Mesendoderm (in vitro differentiated cells): Measurements from ENCODE around the gene GID4. TPM values are rescaled to one million over a fixed set of nuclear protein-coding genes. Genes with fewer than 3 reads are reported as not detected.

Experiments
- DNase-seq: peaks from one replicate; pipeline ENCODE4 v3.0.0; 2013
- H2AK5ac ChIP-seq: 2 replicates; pipeline ENCODE4 v1.6.1; 2013; ENCODE audit warnings: low read length, inconsistent platforms
- H2BK120ac ChIP-seq: 2 replicates; pipeline ENCODE4 v1.6.1; 2013; ENCODE audit warnings: low read depth, mild to moderate bottlenecking, low read length, moderate library complexity, mixed read lengths
- H2BK15ac ChIP-seq: replicated peaks from 2 replicates; pipeline ENCODE4 v1.6.1; 2013; ENCODE audit warnings: low read depth, mild to moderate bottlenecking, moderate library complexity
- H2BK5ac ChIP-seq: 2 replicates; pipeline ENCODE4 v1.6.1; 2013; ENCODE audit warnings: low read length, inconsistent platforms
- H3K18ac ChIP-seq: 2 replicates; pipeline ENCODE4 v1.6.1; 2013; ENCODE audit warnings: mild to moderate bottlenecking, low read length, mixed read lengths
- H3K23ac ChIP-seq: one replicate; pipeline ENCODE4 v1.6.1; 2013; ENCODE audit warnings: low read length
- H3K27ac ChIP-seq: 2 replicates; pipeline ENCODE4 v1.5.1; 2013; ENCODE audit warnings: low read depth, mild to moderate bottlenecking, inconsistent platforms, low read length, moderate library complexity
- H3K27me3 ChIP-seq: 2 replicates; pipeline ENCODE4 v1.6.1; 2013; ENCODE audit warnings: low read length, control low read depth, mild to moderate bottlenecking, inconsistent platforms; ENCODE audit not compliant: insufficient read depth, poor library complexity
- H3K36me3 ChIP-seq: 2 replicates; pipeline ENCODE4 v1.6.1; 2013; ENCODE audit warnings: low read length, inconsistent platforms; ENCODE audit not compliant: control insufficient read depth, insufficient read depth
- H3K4ac ChIP-seq: one replicate; pipeline ENCODE4 v1.6.1; 2013; ENCODE audit warnings: low read depth, mild to moderate bottlenecking, low read length, moderate library complexity
- H3K4me1 ChIP-seq: 2 replicates; pipeline ENCODE4 v1.6.1; 2013; ENCODE audit warnings: low read depth, low read length, inconsistent platforms; ENCODE audit not compliant: control insufficient read depth
- H3K4me2 ChIP-seq: 2 replicates; pipeline ENCODE4 v1.6.1; 2013; ENCODE audit warnings: low read length
- H3K4me3 ChIP-seq: 2 replicates; pipeline ENCODE4 v1.5.1; 2013; ENCODE audit warnings: mild to moderate bottlenecking, low read length
- H3K56ac ChIP-seq: one replicate; pipeline ENCODE4 v1.6.1; 2013; ENCODE audit warnings: low read length
- H3K79me1 ChIP-seq: 2 replicates; pipeline ENCODE4 v1.6.1; 2013; ENCODE audit warnings: low read length, inconsistent platforms
- H3K79me2 ChIP-seq: 2 replicates; pipeline ENCODE4 v1.6.1; 2013; ENCODE audit warnings: mild to moderate bottlenecking, low read length; ENCODE audit not compliant: control insufficient read depth, insufficient read depth
- H3K9ac ChIP-seq: 2 replicates; pipeline ENCODE4 v1.6.1; 2013; ENCODE audit warnings: low read length, inconsistent platforms
- H4K5ac ChIP-seq: one replicate; pipeline ENCODE4 v1.6.1; 2013; ENCODE audit warnings: low read length
- H4K8ac ChIP-seq: one replicate; pipeline ENCODE4 v1.6.1; 2013; ENCODE audit warnings: low read depth, mild to moderate bottlenecking, control low read depth, low read length, moderate library complexity
- WGBS: extraction: QIAGEN DNeasy Blood & Tissue Kit; methylation state at CpG from one replicate; pipeline ENCODE4 v1.1.7; 2013; ENCODE audit warnings: low lambda C conversion rate, missing lambda C conversion rate; ENCODE audit not compliant: insufficient coverage; ENCODE audit errors: extremely low coverage; 5-methylcytosine and 5-hydroxymethylcytosine counted together
- polyA plus RNA-seq, 2 experiments: library from polyadenylated mRNA; stranded (reverse); fragments of 200-250 nt; gene quantifications; one replicate each; pipeline ENCODE4 v1.2.3, GENCODE V29; 2013

GID4 gene
- 5.5 TPM for polyA plus RNA-seq (2013, experiment 1 of 2)
- 4.6 TPM for polyA plus RNA-seq (2013, experiment 2 of 2)

GRCh38 chr17:18038861-18039534 is at the start of gene GID4, which contains the start of gene ATPAF2:
Gene GID4, plus strand, starts transcription at chr17:18039408. Its CDS starts 57 bp downstream, at chr17:18039465.
Gene ATPAF2, minus strand, starts transcription at chr17:18039168. Its CDS starts 155 bp downstream, at chr17:18039013.
- H3K4me3 ChIP-seq = peak within 1 kb of the TSS; percentile 68
- no peaks in the 10 kb centered on the region for H3K36me3 ChIP-seq
- H3K4me1 ChIP-seq = peaks cover 7% of the 10 kb centered on the region
- peak within 1 kb of the TSS; percentile 81 for H3K23ac ChIP-seq
- H3K27me3 ChIP-seq = no peaks in the 10 kb centered on the region
- peak within 1 kb of the TSS; percentile 24 for H3K4ac ChIP-seq
- H3K56ac ChIP-seq = peak within 1 kb of the TSS; percentile 88
- no peak within 1 kb of the TSS for H2BK5ac ChIP-seq
- no peak within 1 kb of the TSS for H4K8ac ChIP-seq
- H2AK5ac ChIP-seq = no peak within 1 kb of the TSS
- H2BK120ac ChIP-seq = peak within 1 kb of the TSS; percentile 8
- peak; percentile 100 for DNase-seq
- no peak within 1 kb of the TSS for H3K27ac ChIP-seq
- H3K9ac ChIP-seq = peak within 1 kb of the TSS; percentile 77
- H2BK15ac ChIP-seq = no peak within 1 kb of the TSS
- peak within 1 kb of the TSS; percentile 39 for H3K18ac ChIP-seq
- H4K5ac ChIP-seq = no peak within 1 kb of the TSS
- no CpG with 5 or more reads among the region's 67 CpGs for WGBS
- peaks cover 14% of the 10 kb centered on the region for H3K79me1 ChIP-seq
- peaks cover 2% of the 10 kb centered on the region for H3K79me2 ChIP-seq
- H3K4me2 ChIP-seq = peak within 1 kb of the TSS; percentile 91

GRCh38 chr17:17989618-17990017 is 49.6 kb upstream of the GID4 start:
- Histone ChIP-seq H3K23ac (no peak overlapping the region), H3K27ac (no peak overlapping the region), H3K56ac (no peak overlapping the region), H2BK120ac (no peak overlapping the region), H2BK15ac (no peak overlapping the region), H4K8ac (no peak overlapping the region), H3K36me3 (no peaks in the 10 kb centered on the region), H2BK5ac (no peak overlapping the region), H3K27me3 (no peaks in the 10 kb centered on the region), H3K4ac (no peak overlapping the region), H3K79me1 (no peaks in the 10 kb centered on the region), H3K9ac (no peak overlapping the region), H3K18ac (no peak overlapping the region), H3K79me2 (no peaks in the 10 kb centered on the region), H3K4me3 (no peak overlapping the region), H2AK5ac (no peak overlapping the region), H3K4me1 (no peaks in the 10 kb centered on the region), H4K5ac (no peak overlapping the region), H3K4me2 (no peak overlapping the region)
- WGBS = no CpG with 5 or more reads among the region's 10 CpGs
- no peak for DNase-seq

GRCh38 chr17:17990282-17990681 is 48.9 kb upstream of the GID4 start:
- Histone ChIP-seq H3K4ac (no peak overlapping the region), H3K9ac (no peak overlapping the region), H3K27me3 (no peaks in the 10 kb centered on the region), H3K4me1 (no peaks in the 10 kb centered on the region), H2AK5ac (no peak overlapping the region), H3K79me2 (no peaks in the 10 kb centered on the region), H3K4me2 (no peak overlapping the region), H3K56ac (no peak overlapping the region), H4K5ac (no peak overlapping the region), H2BK5ac (no peak overlapping the region), H3K27ac (no peak overlapping the region), H3K36me3 (no peaks in the 10 kb centered on the region), H2BK15ac (no peak overlapping the region), H4K8ac (no peak overlapping the region), H3K4me3 (no peak overlapping the region), H2BK120ac (no peak overlapping the region), H3K18ac (no peak overlapping the region), H3K79me1 (no peaks in the 10 kb centered on the region), H3K23ac (no peak overlapping the region)
- DNase-seq = no peak
- WGBS = no CpG with 5 or more reads among the region's 2 CpGs

- Histone ChIP-seq H4K8ac (no peak overlapping the region), H2BK15ac (no peak overlapping the region), H3K56ac (no peak overlapping the region), H2AK5ac (no peak overlapping the region), H3K4me3 (no peak overlapping the region), H2BK5ac (no peak overlapping the region), H3K18ac (no peak overlapping the region), H3K27me3 (no peaks in the 10 kb centered on the region), H3K27ac (no peak overlapping the region), H4K5ac (no peak overlapping the region), H3K23ac (no peak overlapping the region), H3K79me1 (no peaks in the 10 kb centered on the region), H3K9ac (no peak overlapping the region), H3K36me3 (no peaks in the 10 kb centered on the region), H3K4me2 (no peak overlapping the region), H3K79me2 (no peaks in the 10 kb centered on the region), H3K4me1 (no peaks in the 10 kb centered on the region), H3K4ac (no peak overlapping the region), H2BK120ac (no peak overlapping the region)
- DNase-seq = no peak
- no CpG with 5 or more reads among the region's 2 CpGs for WGBS
These were observed 45.8 kb upstream of the GID4 start for GRCh38 chr17:17993366-17993765.

- Histone ChIP-seq H2BK15ac (no peak overlapping the region), H3K4me2 (no peak overlapping the region), H3K79me1 (no peaks in the 10 kb centered on the region), H3K23ac (no peak overlapping the region), H3K79me2 (no peaks in the 10 kb centered on the region), H3K4ac (no peak overlapping the region), H3K27ac (no peak overlapping the region), H3K4me1 (no peaks in the 10 kb centered on the region), H2BK5ac (no peak overlapping the region), H2BK120ac (no peak overlapping the region), H3K4me3 (no peak overlapping the region), H3K9ac (no peak overlapping the region), H2AK5ac (no peak overlapping the region), H4K5ac (no peak overlapping the region), H3K27me3 (no peaks in the 10 kb centered on the region), H3K36me3 (no peaks in the 10 kb centered on the region), H4K8ac (no peak overlapping the region), H3K56ac (no peak overlapping the region), H3K18ac (no peak overlapping the region)
- WGBS = no CpG with 5 or more reads among the region's 12 CpGs
- DNase-seq = no peak
These were observed 45.4 kb upstream of the GID4 start for GRCh38 chr17:17993852-17994251.
